NT2/D1 (cell line): ENCODE measurements around the gene MTCH1.

Experiments
- YY1 ChIP-seq: IDR thresholded peaks from 2 replicates; pipeline ENCODE4 v1.6.1; 2011; ENCODE audit not compliant: insufficient read length, insufficient read depth
- ZNF274 ChIP-seq: IDR thresholded peaks from 2 replicates; pipeline ENCODE4 v1.6.1; 2011; ENCODE audit warnings: mild to moderate bottlenecking, low read depth, low read length

- TF ChIP-seq ZNF274 = no peak
- no peak for TF ChIP-seq YY1
These were observed 57.5 kb downstream of the MTCH1 start for GRCh38 chr6:36928547-36928918.
